COLO668 (cell line): ENCODE data around the gene CXCL6.
A peak's percentile ranks its signal among the peaks of the same experiment; 100 is the strongest.

Source experiments
- DNase-seq: peaks from one replicate; lab custom pipeline; 2025; ENCODE audit not compliant: unreplicated experiment; lab: John Stamatoyannopoulos, UW

Gene CXCL6

DNA sequence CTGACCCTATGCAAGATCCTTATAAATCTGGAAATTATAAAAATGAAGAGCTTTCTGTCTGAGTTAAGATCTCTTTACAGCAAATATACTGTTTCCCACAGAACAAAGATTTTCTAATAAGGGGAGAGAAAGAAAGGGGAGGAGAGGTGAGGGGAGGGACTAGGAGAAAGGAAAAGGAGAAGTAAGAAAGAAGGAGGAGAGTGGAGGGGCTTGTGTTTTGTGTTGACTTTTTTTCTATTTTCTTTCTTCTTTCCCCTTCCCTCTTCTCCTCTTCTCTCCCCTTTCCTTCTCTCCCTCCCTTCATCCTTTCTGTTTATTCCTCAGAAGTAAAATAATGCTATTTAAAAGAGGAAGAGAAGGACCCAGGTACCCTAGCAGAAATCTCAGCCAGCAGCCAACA lies 6.2 kb downstream of the CXCL6 start:
- no peak for DNase-seq

DNA sequence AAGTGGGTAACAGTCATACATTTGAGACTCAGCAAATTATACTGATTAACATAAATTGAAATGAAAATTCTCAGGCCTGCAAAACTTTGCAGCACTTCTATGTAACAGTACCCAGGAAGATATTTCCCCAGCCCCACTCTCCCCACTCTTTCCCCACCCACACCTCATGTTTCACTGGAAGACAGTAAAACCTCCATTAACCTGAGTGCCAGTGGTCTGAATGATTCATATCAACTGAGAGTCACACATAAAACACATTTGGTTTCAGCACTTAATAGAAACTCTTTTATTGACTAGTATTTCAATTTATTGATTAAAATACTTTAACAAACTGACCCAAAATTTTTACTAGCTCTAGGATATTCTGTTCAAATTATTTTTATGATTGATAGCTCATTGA lies 6.9 kb downstream of the CXCL6 start:
- DNase-seq = no peak

DNA sequence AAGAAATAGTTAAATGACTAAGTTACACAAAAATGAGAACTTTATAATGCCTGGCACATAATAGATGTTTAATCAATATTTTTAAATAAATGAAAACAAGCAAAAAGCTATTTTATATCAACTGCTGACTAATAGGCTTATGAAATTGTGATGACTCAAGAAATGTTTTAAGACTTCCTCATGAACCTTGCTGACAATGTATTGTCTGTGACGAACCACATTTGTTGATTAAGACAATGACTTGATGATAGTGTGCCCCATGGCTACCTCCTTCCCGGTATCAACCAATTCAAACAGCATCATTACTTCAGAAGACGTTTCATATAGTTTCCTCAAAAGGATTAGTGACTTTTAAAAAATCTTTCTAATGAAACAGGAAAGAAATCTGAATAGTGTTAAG lies 7.9 kb downstream of the CXCL6 start:
- DNase-seq = no peak

DNA sequence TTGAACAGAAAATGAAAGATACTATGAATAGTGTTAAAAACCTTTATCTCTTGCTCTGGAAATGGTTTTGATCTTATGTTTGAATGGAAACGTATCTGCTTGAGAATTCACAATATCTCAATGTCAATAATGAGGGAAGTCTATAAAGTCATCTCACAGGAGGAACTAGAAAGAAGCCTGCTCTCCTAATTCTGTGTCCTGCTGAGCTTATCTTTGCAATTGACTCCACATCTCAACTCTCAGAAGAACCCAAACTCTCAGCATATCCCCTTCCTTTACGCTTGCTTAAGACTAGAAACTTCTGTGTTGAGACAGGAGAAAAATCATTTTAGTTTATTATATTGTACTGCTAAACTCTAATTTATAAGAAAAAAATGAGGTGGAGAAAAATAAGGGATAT lies 8.3 kb downstream of the CXCL6 start:
- DNase-seq = no peak

DNA sequence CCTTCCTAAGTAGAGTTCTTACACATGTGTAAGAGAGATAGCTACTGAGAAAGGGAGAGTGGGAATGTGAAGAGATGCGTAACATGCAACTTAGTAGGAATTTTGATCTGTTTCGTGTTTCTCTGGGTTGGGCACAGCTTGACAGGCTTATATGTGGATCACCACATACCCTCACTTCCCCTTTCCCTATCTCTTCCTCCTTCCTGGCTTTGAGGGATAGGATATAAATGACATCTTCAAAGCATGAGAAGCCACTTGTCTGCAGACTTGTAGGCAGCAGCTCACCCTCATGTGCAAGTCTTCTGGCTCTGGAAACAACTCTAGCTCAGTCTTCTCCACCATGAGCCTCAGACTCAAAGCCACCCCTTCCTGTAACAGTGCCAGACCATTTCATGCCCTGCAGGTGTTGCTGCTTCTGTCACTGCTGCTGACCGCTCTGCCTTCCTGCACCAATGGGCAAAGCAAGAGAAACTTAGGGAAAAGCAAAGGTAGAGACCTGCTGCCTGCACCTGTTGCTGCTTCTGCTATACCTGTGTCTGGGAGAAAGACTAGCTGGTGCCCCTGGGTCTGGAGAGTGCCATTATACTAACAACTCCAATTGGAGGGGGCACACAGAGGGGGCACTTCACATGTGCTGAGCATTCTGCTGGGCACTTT lies 11.2 kb downstream of the CXCL6 start:
- DNase-seq = no peak

DNA sequence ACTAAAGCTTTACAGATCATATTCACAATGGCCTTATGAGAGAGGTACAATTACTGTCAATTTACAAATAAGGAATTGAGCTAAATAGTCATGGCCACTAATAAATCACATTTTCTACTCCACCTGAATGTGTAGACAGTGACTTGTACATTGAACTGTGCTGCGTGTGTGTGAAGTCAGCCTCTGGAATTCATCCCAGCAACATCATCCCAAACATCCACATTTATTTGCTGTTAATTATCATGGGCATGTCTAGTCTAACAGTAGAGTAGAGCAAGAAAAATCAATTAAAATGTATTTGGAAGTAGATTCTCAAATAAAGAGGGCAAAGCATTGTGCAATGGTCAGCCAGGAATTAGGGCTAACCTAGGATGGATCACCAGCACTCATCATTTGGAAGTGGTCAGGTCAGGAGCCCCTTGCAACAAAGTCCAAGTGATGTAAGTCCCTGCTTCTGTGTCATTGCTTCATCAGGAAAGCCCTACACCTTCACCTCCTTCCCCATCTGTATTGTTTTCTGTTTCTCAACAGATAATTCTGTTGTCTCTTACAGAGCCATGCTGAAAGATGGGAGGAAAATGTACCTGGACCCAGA lies 11.8 kb downstream of the CXCL6 start:
- DNase-seq = no peak

DNA sequence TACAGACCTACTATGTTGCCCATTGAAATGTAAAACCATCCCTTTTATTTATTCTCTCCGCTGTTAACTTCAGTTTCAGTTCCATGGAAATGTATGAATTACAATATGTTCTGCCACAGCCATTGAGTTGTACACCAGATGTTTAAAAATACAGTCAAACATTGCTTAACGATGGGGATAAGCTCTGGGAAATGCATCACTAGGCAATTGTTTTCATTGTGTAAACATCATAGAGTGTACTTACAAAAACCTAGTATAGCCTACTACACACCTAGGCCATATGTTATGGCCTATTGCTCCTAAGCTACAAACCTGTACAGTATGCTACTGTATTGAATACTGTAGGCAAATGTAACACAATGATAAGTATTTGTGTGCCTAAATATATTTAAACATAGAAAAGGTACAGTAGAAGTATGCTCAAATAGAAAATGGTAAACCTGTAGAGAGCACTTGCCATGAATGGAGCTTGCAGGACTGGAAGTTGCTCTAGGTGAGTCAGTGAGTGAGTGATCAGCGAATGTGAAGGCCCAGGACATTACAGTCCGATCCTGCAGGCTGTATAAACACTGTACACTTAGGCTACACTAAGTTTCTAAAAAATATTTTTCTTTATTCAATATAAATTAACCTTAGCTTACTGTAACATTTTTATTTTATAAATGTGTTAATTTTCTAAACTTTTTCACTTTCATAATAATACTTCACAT lies 13.9 kb downstream of the CXCL6 start:
- no peak for DNase-seq

DNA sequence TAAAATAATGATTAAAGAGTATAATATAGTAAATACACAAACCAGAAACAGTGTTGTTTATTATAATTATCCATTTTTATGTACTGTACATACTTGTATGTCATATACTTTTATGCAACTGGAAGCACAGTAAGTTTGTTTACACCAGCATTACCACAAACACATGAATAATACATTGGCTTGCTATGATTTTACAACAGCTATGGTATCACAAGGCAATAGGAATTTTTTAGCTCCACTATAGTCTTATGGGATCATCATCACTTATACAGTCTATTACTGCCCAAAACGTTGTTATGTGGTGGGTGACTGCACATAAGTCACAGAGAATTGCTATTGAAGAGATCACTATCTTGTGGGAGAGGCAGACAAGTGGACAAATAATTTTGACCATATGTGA lies 14.8 kb downstream of the CXCL6 start:
- no peak for DNase-seq

DNA sequence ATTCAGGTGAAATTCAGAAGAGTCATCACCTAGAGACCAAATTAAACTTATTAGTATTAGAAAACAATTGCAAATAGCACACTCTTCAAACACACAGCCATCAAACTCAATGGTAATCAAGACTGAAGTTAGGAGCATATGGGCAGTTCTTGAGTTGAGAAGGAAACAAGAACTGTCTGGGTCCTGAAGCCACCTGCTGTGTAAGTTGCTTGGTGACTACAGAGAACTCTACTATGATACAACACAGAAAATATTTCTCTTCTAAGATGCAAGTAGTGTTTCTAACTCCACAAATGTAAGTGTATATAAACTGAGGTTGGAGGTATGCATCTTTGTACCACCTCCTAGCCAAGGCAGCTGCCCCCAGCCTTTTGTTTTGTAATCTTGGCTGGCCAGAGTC lies 16.3 kb downstream of the CXCL6 start:
- no peak for DNase-seq

DNA sequence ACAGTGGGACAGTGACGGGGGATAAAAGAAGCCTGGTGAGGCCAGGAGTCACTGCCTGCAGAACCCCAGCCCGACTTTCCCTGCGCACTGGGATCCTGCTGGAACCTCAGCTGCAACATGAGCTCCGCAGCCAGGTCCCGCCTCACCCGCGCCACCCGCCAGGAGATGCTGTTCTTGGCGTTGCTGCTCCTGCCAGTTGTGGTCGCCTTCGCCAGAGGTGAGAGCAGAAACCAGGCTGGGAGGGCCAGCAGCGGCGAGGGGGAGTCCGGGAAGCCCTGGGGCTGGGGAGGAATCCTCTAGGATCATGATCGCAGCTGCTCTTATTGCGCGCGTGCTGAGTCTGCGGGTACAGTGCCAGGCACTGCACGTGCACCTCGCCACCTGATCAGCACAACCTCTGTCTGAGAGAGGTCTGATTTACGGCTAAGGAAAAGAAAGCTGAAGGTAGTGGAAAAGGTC lies 16.8 kb downstream of the CXCL6 start, which contains the start of gene PF4V1:
TSS of gene PF4V1 (plus strand) at position 51 of the 459 bp plus-strand sequence. CDS start at position 118, 67 bp downstream.
- no peak for DNase-seq

DNA sequence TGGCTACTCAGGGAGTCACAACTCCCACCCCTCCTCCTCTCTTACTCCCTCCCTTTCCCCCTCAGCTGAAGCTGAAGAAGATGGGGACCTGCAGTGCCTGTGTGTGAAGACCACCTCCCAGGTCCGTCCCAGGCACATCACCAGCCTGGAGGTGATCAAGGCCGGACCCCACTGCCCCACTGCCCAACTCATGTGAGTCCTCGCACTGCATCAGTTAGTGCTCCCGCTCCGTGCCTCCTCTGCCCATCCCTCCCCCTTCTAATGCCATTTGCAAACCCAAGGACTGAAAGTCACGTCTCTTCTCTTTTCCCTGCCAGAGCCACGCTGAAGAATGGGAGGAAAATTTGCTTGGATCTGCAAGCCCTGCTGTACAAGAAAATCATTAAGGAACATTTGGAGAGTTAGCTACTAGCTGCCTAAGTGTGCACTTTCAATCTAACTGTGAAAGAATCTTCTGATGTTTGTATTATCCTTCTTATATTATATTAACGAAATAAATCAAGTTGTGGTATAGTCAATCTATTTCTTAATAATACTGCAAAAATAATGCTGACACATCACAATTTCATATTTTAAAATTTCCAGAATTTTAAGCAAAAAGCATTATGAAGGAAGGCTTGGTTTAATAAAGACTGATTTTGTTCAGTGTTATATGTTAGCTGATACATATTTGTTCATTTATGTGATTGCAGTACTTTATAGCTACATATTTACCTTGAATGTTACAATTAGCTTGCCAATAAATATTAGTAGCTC lies 17.4 kb downstream of the CXCL6 start:
- no peak for DNase-seq

DNA sequence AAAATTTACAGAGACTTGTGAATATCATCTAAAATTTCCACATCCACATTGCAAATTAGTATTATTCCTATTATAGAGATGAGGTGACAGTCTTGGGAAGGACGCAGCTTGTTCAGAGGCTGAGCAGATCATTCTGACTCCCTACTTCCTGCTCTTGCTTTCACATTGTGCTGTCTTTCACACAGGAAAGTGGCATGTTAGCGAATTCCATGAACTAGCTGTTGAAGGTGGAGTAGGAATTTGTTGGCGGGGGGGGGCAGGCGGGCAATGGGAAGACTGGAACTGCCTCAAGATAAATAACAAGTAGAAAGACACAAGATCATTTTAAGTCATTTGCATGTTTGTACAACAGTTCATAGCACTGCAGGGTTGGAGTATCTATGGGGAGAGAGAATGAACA lies 18.9 kb downstream of the CXCL6 start:
- no peak for DNase-seq

DNA sequence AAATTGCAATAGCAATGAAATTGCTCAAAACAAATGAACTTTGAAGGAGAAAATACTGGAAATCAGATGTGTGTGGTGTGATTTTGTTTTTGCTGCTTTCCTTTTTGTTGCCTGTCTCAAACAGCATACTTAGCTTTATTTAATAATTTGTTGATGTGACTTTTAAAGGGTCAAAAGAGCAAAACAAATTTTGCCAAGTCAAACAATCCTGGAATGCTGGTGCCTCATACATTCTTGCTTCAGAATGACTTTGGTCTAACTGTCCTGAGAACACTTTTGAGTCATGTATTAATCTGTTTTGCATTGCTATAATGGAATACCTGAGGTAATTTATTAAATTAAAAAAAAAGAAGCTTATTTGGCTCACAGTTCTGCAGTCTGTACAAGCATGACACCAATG lies 20.0 kb downstream of the CXCL6 start:
- DNase-seq = no peak

DNA sequence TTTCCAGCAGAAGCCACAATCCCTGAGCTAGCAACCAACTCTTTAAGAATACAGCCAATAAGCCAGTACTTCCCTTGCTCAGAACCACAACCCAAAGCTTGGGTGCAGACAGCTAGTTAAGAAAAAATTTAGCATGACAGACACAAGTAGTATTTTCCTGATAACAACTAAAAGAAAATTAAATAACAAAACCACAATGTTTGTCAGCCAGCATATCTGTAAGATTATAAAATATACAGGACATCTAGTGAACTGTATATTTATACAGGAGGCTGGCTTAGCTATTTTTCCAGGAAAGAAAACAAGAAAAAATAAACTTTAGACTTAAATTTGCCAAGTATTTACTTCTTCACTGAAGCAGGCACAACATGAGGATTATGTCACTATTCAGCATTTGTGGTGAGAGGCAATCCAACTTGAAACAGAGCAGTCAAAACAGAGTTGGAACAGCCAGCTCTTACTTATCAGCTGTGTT lies 23.2 kb downstream of the CXCL6 start:
- no peak for DNase-seq

DNA sequence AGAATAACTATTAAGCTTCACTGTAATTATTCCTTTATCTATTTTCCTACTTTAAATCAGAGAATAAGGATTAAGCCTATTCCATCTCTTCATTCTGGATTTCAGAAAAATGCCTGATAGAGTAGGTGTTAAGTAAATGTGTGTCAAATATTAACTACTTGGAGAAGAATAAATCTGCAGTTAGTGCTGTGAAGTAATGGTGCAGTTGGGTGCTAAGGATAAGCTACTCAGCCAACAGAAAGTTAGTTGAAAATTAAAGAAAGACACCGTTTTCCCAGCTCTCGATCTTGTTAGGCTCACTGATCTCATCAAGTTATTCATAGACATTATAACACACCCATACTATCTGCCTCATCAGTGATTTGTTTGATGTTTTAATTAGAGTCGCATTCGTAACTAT lies 23.7 kb downstream of the CXCL6 start:
- DNase-seq = no peak

DNA sequence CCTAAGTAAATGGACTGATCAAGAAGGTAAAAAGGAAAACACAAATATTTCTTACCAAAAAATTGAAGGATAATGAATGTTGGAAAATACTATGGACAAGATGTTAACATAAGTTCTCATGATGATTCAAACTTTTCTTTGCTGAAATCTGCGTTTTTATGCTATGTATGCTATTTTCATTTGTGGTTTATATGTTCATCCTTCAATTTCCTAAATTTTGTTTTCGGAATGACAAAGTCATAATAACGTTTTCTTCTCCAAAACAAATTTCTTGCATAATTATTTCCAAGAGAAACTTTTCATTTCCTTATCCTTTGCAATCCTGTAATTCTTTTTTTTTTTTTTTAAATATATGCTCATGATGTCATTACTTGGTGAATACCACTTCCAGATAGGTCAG lies 24.4 kb downstream of the CXCL6 start:
- DNase-seq = no peak

DNA sequence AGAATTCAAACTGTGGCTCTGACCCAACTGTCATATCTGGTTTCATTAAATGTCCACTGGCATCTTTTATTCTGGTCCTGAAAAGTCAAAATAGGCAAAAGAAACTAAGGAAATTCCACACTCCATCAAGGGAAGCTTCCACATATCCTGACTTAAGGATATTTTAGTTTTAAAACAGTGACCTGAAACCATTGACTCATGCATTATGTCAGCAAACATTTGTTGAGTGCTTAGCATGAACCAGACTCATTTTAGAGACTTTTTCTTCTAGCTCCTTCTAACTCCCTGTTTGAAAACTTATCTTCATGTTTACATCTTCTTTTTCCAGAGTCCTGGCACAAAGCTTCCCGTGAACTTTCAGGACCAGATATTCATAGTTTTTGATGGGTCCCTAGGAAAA lies 25.8 kb downstream of the CXCL6 start:
- DNase-seq = no peak

DNA sequence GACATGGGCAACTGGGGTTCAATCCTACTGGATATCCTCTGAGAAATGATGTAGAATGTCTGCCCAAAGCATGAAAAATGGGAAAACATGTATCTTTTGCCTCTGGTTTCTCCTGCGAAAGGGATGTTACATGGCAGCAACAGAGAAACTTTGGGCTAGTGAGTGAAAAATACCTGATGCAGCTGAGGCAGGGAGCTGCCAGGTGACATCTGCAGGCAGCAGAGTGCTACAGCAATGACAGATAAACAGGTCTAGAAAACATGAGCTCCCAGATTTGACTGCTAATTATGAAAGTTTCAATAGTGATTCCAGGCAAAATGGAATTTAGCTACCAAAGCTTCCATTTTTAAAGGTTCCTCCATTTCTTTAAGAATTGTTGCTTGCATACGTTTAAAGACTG lies 27.9 kb downstream of the CXCL6 start:
- peak; percentile 33 for DNase-seq

DNA sequence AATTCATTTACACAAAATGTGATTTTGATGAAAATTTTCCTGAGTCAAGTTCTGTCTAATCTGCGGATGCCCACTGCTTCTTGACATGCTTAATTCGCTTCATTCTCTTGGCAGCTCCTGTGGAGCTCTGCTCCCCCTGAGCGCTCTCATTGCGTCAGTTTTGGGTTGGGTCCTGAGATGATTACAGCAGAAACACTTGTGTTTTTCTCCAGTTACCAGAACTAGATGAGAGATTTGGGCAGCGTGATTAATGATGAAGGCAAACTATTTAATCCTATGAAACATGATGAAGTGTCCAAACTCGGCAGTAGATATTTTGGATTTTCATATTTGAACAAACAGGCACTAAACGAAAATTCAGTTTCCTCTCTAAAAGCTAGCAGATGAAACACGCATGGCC lies 28.5 kb downstream of the CXCL6 start:
- DNase-seq = no peak

DNA sequence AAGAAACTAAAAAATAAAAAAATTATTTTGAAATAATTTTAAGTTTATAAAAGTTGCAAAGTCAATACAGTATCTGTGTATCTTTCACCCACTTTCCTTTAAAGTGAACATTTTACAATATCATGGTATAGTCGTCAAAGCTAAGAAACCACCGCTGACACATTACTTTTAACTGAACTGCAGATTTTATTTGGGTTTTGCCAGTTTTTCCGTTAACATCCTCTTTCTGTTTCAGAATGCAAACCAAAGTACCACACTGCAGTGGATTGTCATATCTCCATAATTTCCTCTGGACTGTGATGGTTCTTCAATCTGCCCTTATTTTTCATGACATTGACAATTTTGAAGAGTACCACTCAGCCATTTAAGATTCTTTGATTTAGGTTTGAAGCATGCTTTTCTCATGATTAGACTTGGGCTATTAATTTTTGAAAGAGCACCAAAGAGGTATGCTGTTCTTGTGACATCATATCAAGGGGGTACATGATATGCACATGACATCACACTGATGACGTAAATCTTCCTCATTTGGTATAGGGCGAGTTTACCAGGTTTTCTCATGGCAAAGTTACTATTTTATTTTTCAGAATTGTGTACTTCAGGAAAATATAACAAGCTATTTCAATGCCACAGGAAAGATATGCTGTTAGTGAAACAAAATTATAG lies 29.1 kb downstream of the CXCL6 start:
- no peak for DNase-seq

DNA sequence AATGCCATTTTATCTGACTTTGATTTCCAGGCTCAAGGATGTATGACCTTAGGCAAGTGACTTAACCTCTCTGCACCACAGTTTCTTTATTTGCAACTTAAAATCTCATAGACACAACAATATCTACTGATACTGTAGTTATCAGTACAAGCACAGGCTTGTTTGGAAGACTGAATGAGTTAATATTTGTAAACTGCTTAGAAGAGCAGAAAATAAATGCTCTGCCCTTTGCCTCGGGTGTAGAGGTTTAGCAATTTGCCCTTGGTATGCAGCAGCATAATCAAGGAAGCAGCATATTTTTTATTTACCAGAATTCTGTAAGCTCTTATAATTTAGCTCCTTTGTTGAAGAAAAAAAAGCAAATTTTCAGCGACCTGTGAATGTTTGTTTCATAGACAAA lies 29.8 kb downstream of the CXCL6 start:
- DNase-seq = no peak
